HG03097 (cell line): ENCODE data around the gene HOXB4.
"Not testable (repeated sequence)": the region's sequence is repeated elsewhere in the genome, so short reads cannot be mapped to it uniquely, and the experiment has no call there.

Experiments
- ATAC-seq: cut with Tn5 transposase; IDR thresholded peaks from one replicate; pipeline ENCODE4 v1.9.1; 2021; ENCODE audit not compliant: unreplicated experiment, low FRiP score

The HOXB4 gene

GRCh38 chr17:48535793-48536559 lies 42.2 kb downstream of the HOXB4 start:
- not testable (repeated sequence) for ATAC-seq

GRCh38 chr17:48532261-48532660 lies 45.9 kb downstream of the HOXB4 start:
- no peak for ATAC-seq

- ATAC-seq, result no peak
Observed at GRCh38 chr17:48530887-48531272, 47.3 kb downstream of the HOXB4 start, which contains the start of gene HOXB1. HOXB1 (minus strand) TSS chr17:48531011; CDS start chr17:48530904, 107 bp downstream.

- ATAC-seq, result no peak
Observed at GRCh38 chr17:48530208-48530886, 47.8 kb downstream of the HOXB4 start.

- no peak for ATAC-seq
Observed at GRCh38 chr17:48529683-48530009, 48.5 kb downstream of the HOXB4 start.

- ATAC-seq, result no peak
Observed at GRCh38 chr17:48528936-48529682, 49.0 kb downstream of the HOXB4 start.

- ATAC-seq, result no peak
Observed at GRCh38 chr17:48528153-48528935, 49.8 kb downstream of the HOXB4 start.

GRCh38 chr17:48527547-48527932 lies 50.6 kb downstream of the HOXB4 start:
- no peak for ATAC-seq

GRCh38 chr17:48526608-48527546 lies 51.3 kb downstream of the HOXB4 start:
- ATAC-seq, result no peak
